DMS114 treated with DMSO at 0.1 percent for 48 hours (cell line): ENCODE measurements around the gene MTMR4.
"Not testable (repeated sequence)": the region's sequence is repeated elsewhere in the genome, so short reads cannot be mapped to it uniquely, and the experiment has no call there.

ENCODE experiments used
- DNase-seq: peaks from one replicate; lab custom pipeline; 2025; ENCODE audit not compliant: unreplicated experiment; lab: John Stamatoyannopoulos, UW

Gene MTMR4

DNA sequence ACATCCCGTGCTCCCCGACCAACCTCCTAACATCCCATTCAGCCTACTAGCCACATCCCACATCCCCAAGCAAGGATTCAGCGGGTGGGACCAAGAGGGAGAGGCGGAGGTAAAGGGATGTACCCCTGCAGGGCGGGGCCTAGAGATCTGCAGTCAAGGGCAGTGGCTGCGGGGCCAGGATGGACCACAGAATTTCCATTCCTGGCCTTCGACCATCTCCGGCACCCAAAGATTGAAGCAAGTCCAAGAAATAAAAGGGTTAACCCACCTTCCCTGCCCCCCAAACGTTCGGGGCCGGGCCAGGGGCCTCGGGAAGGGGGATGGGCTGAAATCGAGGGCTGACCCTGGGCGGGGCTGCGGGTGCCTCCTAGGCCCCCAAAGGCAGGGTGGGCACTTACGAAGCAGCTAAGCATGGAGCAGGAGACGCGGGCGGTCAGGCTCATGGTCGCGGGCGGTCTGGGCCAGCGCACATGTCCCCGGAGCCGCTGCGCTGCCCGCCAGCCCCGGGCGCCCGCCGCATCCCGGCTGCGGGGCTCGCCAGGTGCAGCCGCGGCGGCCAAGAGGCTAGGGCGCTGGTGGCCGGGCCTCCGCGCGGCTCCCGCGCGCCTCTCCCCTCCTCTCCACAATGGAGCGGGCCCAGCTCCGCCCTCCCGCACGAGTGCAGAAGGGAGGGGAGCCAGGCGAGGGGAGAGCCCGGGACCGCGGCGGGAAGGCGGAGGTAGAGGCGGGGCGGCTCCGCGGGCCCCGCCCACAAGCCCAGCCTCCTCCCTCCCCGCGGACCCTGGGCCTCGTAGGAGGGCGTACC is at the start of gene MTMR4:
MTMR4 (minus strand) TSS at position 674 of the 805 bp plus-strand sequence; CDS start at position 443, 231 bp downstream.
- DNase-seq = peak; percentile 67

GRCh38 chr17:58560511-58560910 is 46.1 kb upstream of the MTMR4 start:
- no peak for DNase-seq

DNA sequence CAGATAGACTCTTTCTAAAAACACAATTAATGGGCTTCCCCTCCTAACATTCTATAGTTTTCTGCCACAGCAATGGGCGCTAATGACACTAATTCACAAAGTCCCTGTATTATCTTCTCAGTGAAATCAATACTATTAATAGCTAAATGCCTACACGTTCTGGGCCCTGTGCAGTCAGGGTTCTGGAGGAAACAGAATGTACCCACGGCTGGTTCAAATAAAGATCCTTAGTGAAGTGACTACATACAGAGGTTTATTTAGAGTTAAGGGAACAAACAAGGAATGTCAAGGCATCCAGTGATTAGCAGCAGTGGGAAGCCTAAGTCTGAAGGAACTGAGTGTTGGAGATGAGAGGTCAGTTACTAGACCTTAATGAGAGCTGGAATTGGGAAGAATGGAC is 43.5 kb upstream of the MTMR4 start:
- DNase-seq = no peak

DNA sequence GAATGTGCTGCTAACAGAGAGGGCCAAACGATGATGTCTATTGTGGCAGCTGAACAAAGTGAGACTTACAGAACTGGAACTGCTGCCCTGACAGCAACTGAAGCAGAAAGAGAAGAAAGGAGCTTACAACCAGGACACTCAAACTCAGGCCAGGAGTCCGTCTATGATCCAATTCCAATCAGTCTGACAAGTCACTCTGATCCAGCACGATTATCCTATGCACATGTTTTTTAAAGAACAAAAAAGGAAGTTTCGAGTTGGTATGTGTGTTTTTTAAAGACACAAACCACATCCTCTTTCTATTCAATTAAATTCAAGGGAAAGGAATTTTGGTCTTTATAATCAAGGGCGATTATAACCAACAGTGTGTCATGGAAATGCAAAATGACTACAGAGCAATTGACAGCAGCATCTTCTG is 42.4 kb upstream of the MTMR4 start:
- no peak for DNase-seq

DNA sequence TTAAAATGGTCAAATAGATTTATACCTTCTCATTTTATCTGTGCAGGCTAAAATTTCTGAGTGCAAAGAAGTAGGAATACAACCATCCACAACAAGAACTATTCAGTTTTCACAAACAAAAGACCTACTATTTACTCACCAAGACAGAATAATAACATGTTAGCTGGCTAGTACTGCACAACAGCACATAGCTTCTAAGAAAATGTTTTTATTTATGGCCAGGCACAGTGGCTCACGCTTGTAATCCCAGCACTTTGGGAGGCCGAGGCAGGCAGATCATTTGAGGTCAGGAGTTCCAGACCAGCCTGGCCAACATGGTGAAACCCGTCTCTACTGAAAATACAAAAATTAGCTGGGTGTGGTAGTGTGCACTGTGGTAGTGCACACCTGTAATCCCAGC is 40.7 kb upstream of the MTMR4 start:
- DNase-seq = not testable (repeated sequence)

DNA sequence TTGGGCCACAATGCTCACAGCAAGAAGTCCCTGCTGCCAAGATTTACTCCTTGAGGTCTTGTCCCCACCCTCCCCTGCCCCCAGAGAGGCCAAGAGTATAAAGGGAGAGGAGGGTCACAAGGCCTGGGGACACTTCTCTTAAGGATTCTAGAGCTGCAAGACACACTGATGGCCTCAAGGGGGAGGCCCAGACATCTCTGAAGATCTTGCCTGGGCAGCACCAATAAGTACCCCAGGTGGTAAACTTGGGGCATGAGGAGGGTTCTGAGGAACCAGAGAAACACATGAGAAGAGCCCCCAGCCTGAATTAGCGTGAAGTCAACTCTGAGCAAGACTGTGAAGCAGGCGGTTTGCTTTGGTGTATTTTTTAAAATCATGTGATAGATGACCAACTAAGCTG is 26.8 kb upstream of the MTMR4 start:
- no peak for DNase-seq

GRCh38 chr17:58539698-58540097 is 25.3 kb upstream of the MTMR4 start:
- no peak for DNase-seq

GRCh38 chr17:58538811-58539409 is 24.5 kb upstream of the MTMR4 start:
- DNase-seq = no peak

GRCh38 chr17:58537266-58537665 is 22.8 kb upstream of the MTMR4 start:
- no peak for DNase-seq

DNA sequence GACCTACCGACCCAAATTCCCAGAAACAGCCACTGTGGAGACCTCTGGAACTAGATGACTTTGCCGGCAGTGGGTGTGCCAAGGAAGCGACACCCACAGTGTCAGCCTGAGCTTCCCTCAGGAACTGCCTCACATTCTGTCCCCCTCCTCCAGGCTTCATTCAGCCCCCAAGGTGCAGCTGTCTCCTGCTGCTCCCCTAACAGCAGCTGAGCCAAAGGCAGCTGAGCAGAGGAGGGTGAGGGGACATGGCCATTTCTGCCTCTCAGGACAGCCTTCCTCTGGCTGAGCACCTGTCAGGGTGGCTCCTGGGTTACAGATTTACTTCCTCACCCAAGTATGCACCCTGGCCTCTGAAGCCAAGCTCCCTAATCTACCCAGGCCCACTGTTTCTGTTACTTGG is 22.1 kb upstream of the MTMR4 start:
- no peak for DNase-seq

DNA sequence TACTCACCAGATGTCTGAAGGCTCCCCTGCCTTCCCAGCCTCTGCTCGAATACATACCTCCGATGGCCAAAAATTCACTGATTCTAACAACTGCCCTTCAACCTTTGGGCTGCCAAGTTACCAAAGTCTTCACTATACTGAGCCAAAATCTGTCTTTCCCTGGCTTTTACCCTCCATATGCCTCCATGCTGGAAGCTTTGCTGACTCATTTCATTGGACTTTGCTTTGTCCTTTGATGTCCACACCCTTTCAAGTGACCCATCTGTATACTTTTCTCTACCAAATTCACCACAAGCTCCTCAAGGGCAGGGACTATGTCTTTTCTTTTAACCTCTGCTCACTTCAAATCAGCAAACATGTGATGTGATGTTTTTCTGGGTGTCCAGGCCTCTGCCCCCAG is 21.0 kb upstream of the MTMR4 start:
- DNase-seq = no peak

GRCh38 chr17:58534901-58535421 is 20.5 kb upstream of the MTMR4 start:
- no peak for DNase-seq

DNA sequence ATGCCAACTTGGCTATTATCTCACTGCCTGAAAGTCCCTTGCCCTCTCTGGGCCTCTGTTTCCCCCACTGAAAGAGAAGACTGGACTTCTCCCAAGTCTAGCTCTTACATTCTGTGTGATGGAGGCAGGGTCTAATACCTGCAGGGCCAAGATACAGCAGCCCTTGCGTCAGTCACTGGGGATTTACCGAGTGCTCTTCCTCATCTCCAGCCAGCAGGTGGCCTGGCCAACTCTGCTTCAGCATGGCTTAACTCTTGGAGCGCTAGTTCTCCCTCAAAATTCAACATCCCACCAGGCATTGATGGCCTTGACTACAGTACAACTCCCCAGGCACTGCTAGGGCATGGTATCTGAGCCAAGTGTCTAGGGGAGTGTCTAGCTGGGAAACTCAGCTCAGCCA is 19.9 kb upstream of the MTMR4 start:
- no peak for DNase-seq

DNA sequence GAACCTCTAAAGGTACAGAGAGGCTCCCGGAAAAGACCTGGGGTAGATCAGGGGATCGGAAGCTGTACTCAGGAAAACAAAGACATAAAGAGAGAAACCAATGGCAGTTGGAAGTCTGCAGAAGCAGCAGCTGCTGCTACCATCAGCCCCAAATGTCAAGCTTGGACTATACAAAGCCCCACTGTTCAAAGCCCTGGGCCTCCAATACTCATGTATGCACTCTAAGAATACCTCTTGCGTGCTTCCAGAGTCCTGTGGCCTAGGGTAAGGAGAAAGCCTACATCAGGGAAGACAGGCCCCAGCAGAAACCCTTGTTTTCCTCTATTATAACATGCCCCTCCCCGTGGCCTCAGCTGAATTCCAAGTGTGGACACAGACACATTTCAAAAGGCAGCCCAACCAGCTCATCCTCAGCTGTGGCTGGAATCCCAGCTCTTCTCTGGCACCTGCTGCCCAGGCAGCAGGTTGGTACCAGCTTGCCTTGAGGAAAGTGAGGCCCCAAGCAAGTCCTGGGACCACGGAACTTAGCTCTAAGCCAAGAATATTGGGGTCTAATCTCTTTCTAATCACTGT is 19.3 kb upstream of the MTMR4 start:
- no peak for DNase-seq

DNA sequence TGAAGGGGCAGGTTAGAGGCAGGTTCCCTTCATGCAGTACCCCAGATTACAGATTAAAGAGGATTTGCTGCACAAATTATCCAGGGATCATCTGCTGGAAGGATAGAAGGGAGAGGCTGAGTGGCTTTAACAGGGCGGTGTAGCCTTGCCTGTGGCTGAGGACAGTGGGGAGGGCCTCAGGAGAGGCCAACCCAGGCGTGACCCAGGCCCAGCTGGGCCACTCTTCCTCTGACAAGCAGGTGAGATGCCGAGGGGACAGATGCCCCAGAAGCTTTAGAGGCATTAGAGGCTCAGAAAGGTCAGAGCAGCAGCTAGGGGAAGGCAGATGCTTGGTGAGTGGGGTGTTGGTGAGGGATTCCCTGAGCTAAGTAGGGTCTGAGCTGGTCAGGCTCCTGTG is 18.1 kb upstream of the MTMR4 start:
- no peak for DNase-seq

DNA sequence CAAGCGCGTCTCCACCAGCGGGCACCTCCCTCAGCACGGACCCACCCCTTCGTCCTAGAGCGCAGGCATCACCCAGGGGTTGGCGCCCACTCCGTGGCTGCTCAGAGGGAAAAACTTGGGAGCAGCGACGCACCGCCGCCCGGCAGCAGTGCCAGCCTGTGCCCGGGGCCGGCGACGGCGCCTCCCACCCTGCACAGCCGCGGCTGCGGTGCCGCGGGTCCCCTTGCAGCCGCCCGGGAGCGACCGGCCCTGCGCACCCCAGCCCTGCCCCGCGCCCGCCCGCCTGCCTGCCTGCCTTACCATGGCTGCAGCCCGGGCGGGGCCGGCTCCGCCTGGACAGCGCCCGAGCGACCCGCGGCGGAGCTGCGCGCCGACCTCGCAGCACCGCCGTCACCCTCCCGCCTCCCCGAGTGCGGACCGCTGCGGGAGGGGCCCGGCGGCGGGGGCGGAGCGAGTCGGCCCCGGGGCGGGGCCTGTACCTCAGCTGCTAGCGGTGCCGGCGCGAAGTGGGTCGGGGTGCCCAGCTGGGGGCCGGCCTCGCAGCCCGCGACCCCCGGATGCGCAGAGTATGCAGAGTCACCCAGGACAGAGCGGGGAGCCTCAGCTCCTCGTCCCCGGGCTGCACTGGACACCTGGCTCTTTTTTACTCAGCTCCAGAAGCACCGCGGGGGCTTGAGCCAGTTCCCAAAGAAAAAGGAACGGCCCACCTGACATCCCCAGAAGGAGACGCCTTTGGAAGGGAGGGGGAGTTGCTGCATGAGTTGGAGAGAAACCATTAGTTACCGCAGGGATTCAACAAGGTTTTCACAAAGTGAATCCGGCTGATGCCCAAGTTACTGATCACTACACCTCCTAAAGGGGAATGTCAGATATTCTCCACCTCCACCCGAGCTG is 17.5 kb upstream of the MTMR4 start:
- no peak for DNase-seq

GRCh38 chr17:58531122-58531521 is 16.7 kb upstream of the MTMR4 start:
- DNase-seq = no peak

DNA sequence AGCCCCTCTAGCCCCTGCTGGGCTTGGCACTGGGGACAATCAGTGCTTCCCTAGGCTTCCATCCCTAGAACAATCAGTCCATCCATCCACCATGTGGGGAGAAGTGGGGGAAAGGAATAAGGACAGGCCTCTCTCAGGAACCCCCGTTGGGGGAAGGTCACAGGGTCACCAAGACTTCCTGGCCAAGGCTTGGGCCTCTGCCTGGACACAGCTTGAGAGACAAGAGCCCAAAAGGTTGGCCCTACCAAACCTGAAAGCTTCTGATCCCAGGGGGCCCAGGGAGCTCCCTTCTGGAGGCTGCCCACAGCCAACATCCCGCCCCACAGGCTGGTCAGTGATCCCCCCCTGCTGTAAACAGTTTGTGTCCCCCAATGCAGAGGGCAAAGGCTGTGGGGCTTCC is 16.2 kb upstream of the MTMR4 start:
- no peak for DNase-seq

- DNase-seq = no peak
These were observed 14.8 kb upstream of the MTMR4 start for GRCh38 chr17:58529275-58529674.

DNA sequence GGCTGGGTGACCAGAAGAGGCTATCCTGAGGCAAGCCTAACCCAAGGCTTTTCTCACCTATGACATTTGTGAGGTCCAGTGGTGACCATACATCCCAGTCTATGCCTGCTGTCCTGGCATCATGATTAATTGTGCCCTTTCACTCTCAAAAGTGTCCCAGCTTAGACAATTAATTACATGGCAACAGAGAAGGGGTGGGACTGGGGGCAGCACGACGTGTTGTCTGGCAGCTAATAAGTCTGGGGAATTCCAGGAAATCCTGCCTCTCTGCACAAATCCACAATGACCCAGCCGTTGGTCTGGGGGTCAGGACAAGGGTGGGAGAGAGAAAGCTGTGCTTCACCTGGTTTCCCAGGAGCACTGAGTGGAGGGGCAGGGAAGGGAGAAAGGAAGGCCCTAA is 14.0 kb upstream of the MTMR4 start:
- no peak for DNase-seq

DNA sequence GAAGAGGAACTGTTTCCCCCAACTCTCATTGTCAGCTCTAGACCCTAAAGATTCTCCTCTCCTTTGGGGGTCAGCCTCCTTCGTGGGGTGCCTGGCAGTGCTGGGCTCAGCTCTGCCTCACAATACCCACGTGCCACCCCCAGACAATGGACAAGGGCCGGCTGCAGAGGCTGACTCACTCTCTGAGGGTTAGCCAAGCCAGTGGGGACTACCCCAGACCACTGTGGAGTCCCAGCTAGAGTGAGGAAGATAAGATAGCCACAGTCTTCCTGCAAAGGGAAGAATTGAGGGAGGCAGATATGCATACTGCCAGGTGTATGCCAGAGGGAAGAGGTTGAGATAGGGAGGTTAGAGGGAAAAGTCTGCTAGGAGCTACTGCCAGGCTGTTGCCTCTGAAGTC is 13.5 kb upstream of the MTMR4 start:
- DNase-seq = no peak
